ENCODE results near the gene CUX1. TPM values are rescaled to one million over a fixed set of nuclear protein-coding genes. Genes with fewer than 3 reads are reported as not detected.
"Not testable (repeated sequence)": the region's sequence is repeated elsewhere in the genome, so short reads cannot be mapped to it uniquely, and the experiment has no call there.

CUX1 gene
- total RNA-seq, 1 donor from 2014 or later = 66.4 TPM

DNA sequence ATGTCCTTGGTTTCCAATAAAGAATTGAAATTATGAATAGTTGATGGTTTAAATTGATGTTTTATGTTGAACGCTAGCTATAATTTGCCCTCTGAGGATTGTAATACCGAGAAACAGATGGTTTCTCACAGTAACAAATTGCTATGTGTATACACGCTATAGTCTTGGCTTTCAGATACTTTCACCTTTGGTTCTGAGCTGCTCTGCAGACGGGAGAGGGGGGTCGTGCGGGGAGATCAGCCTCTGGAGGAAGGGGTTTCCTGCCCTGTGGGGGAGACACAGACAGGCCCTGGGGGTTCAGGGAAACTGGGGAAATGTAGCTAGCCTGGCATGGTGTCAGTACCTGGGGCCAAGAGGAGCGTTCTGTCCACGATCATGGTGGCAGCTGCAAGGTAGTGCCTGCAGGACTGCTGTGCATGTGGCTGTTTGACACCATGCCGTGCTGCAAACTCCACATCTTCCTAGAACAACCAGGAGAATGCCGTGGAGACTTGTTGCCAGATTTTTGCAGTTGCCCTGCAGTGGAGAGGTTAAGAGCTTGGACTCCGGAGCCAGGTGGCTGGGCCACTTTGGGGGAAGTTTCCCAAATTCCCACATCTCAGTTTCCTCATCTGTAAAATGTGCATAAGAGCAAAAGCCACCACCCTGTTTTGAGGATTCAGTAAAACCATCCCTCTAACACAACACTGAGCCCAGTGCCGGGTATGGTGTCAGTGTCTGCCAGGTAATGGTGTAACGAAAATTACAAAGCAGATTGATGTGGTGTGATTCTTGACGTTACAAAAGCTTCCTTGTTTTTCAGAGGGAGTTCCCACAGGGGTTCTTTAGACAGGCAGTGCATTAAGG, 167.9 kb downstream of the CUX1 start:
- Mint-ChIP-seq H3K36me3 (peaks cover 5% of the 10 kb centered on the region), H3K9me3 (no peaks in the 10 kb centered on the region), H3K27ac (no peak overlapping the region), H3K27me3 (ENCODE audit: insufficient read depth, low read depth) (peaks cover 3% of the 10 kb centered on the region), H3K4me1 (peaks cover 35% of the 10 kb centered on the region), H3K4me3 (peak overlapping the region; percentile 12)
- TF ChIP-seq, protein P1, sequence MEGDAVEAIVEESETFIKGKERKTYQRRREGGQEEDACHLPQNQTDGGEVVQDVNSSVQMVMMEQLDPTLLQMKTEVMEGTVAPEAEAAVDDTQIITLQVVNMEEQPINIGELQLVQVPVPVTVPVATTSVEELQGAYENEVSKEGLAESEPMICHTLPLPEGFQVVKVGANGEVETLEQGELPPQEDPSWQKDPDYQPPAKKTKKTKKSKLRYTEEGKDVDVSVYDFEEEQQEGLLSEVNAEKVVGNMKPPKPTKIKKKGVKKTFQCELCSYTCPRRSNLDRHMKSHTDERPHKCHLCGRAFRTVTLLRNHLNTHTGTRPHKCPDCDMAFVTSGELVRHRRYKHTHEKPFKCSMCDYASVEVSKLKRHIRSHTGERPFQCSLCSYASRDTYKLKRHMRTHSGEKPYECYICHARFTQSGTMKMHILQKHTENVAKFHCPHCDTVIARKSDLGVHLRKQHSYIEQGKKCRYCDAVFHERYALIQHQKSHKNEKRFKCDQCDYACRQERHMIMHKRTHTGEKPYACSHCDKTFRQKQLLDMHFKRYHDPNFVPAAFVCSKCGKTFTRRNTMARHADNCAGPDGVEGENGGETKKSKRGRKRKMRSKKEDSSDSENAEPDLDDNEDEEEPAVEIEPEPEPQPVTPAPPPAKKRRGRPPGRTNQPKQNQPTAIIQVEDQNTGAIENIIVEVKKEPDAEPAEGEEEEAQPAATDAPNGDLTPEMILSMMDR (IDR thresholded peaks at IDR 0.05) = no peak
- TF ChIP-seq EZH2 (IDR thresholded peaks at IDR 0.05) (no peak), EZH2phosphoT487 (IDR thresholded peaks at IDR 0.05) (no peak)
- no peak overlapping the region for H2AFZ ChIP-seq (replicated peaks)
- H3K4me2 ChIP-seq = peak overlapping the region; percentile 61
- no peaks in the 10 kb centered on the region for H3K9me3 ChIP-seq (ENCODE audit: low read depth)
- no peak overlapping the region for H3K4me3 ChIP-seq
- peaks cover 23% of the 10 kb centered on the region for H3K4me1 ChIP-seq
- no peaks in the 10 kb centered on the region for H3K27me3 ChIP-seq
- H3F3A ChIP-seq (ENCODE audit: low read depth) = peaks cover 22% of the 10 kb centered on the region
- peak; percentile 35 for DNase-seq (ENCODE audit: low spot score)
- peak overlapping the region; percentile 66 for H3K27ac ChIP-seq
- H3K79me2 ChIP-seq (ENCODE audit: low read depth) = peaks cover 77% of the 10 kb centered on the region
- no peaks in the 10 kb centered on the region for H3K36me3 ChIP-seq
- peaks cover 48% of the 10 kb centered on the region for H4K20me1 ChIP-seq (ENCODE audit: low read depth)
- H3K9ac ChIP-seq = no peak overlapping the region

DNA sequence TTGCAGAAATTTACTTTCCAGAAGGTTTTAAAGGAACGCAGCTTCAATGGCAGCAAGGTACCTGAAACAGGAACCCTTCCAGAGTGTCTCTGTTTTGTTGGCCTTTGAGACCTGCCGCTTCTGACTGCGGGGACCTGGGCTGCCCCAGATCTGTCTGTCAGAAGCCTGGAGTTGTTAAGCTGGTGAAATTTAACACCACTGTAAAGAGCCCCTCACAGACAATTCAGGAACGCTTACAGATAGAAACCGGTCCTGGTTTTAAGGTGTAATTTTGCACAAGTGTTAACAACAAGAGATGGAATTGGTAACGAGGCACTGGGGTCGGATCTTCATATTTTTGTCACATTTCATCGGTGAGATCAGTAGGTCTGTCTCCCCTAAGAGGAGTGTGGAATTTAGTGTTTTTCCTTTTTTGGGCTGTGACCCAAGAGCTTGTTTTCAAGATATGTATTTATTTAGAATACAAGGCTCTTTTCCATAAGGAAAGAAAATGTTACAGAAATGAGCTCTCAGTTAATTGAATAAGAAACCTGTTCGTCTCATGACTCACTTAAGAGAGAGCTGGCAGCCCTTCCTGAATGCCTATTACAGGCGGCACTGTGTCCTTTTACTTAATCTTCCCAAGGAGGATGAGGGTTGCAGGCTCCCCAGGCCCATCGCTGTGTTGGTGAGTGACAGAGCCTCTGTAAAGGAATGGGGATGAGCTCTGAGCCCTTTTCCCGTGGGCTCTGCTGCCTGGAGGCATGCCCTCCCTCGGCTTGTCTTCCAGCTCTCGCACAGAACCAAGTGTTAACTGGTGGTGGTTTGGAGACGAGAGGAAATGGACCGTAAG, 168.7 kb downstream of the CUX1 start:
- Mint-ChIP-seq H3K9me3 (no peaks in the 10 kb centered on the region), H3K36me3 (peaks cover 4% of the 10 kb centered on the region), H3K27ac (peak overlapping the region; percentile 32), H3K4me1 (peaks cover 35% of the 10 kb centered on the region), H3K27me3 (ENCODE audit: insufficient read depth, low read depth) (peaks cover 3% of the 10 kb centered on the region), H3K4me3 (no peak overlapping the region)
- no peak overlapping the region for H2AFZ ChIP-seq (replicated peaks)
- peak; percentile 71 for DNase-seq (ENCODE audit: low spot score)
- peaks cover 48% of the 10 kb centered on the region for H4K20me1 ChIP-seq (ENCODE audit: low read depth)
- peak overlapping the region; percentile 54 for H3K27ac ChIP-seq
- H3K4me1 ChIP-seq = peaks cover 23% of the 10 kb centered on the region
- H3K36me3 ChIP-seq = no peaks in the 10 kb centered on the region
- H3K9ac ChIP-seq = no peak overlapping the region
- TF ChIP-seq, protein P1 (IDR thresholded peaks at IDR 0.05) = no peak
- no peak for TF ChIP-seq EZH2 (IDR thresholded peaks at IDR 0.05)
- no peak for TF ChIP-seq EZH2phosphoT487 (IDR thresholded peaks at IDR 0.05)
- peak overlapping the region; percentile 61 for H3K4me2 ChIP-seq
- H3K4me3 ChIP-seq = peak overlapping the region; percentile 20
- no peaks in the 10 kb centered on the region for H3K27me3 ChIP-seq
- H3K9me3 ChIP-seq (ENCODE audit: low read depth) = no peaks in the 10 kb centered on the region
- peaks cover 22% of the 10 kb centered on the region for H3F3A ChIP-seq (ENCODE audit: low read depth)
- peaks cover 84% of the 10 kb centered on the region for H3K79me2 ChIP-seq (ENCODE audit: low read depth)

DNA sequence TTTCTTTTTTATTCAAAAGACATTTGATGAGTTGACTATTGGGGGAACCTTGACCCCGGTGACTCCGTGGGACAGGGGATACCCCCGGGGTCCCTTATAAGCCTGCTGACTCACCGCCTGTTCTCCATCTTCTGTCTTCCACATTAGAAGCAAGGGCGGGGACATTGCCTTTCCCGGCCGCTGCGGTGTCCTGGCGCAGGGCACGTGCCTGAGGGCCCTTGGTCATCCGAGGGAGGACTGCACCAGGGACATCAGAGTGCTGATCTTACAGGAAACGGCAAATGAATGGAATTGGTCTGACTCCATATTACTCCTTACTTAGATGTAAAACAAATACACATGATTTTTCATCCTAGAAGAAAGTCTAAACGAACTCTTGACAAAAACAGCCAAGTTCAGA, 170.1 kb downstream of the CUX1 start:
- no peaks in the 10 kb centered on the region for H3K9me3 Mint-ChIP-seq
- Histone ChIP-seq H3K27me3 (no peaks in the 10 kb centered on the region), H3K9me3 (ENCODE audit: low read depth) (no peaks in the 10 kb centered on the region), H3K79me2 (ENCODE audit: low read depth) (peaks cover 81% of the 10 kb centered on the region), H2AFZ (replicated peaks) (no peak overlapping the region), H3K4me2 (no peak overlapping the region), H3K27ac (no peak overlapping the region), H3K4me1 (peaks cover 23% of the 10 kb centered on the region), H4K20me1 (ENCODE audit: low read depth) (peaks cover 61% of the 10 kb centered on the region), H3F3A (ENCODE audit: low read depth) (peaks cover 22% of the 10 kb centered on the region), H3K36me3 (no peaks in the 10 kb centered on the region), H3K9ac (no peak overlapping the region), H3K4me3 (no peak overlapping the region)
- H3K36me3 Mint-ChIP-seq = peaks cover 3% of the 10 kb centered on the region
- no peak overlapping the region for H3K4me3 Mint-ChIP-seq
- peak overlapping the region; percentile 76 for H3K27ac Mint-ChIP-seq
- H3K27me3 Mint-ChIP-seq (ENCODE audit: insufficient read depth, low read depth) = peaks cover 3% of the 10 kb centered on the region
- no peak for DNase-seq (ENCODE audit: low spot score)
- no peak for TF ChIP-seq EZH2 (IDR thresholded peaks at IDR 0.05)
- TF ChIP-seq EZH2phosphoT487 (IDR thresholded peaks at IDR 0.05) = no peak
- TF ChIP-seq, protein P1 (IDR thresholded peaks at IDR 0.05) = no peak
- H3K4me1 Mint-ChIP-seq = peaks cover 35% of the 10 kb centered on the region

DNA sequence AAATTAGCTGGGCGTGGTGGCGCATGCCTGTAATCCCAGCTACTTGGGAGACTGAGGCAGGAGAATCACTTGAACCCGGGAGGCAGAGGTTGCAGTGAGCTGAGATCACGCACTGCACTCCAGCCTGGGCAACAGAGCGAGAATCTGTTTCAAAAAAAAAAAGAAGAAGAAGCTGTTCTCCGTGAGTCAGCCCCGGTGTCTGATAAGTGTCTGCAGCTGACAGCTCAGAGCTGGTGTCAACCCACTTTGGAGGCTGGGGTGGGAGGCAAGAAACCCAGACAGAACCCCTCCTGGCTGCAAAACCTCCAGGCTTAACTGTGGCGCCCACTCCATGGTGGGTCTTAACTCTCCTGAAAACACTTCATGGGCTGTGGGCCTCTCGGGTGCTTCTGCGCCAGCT, 170.6 kb downstream of the CUX1 start:
- H3K9ac ChIP-seq; H3K27ac Mint-ChIP-seq; H3K9me3 Mint-ChIP-seq; H3K9me3 ChIP-seq (ENCODE audit: low read depth); DNase-seq (ENCODE audit: low spot score); H3K4me3 Mint-ChIP-seq; H3K27ac ChIP-seq; H3K36me3 Mint-ChIP-seq; H2AFZ ChIP-seq (replicated peaks); H3K27me3 ChIP-seq; H3K27me3 Mint-ChIP-seq (ENCODE audit: insufficient read depth, low read depth); H3K4me2 ChIP-seq; H3K36me3 ChIP-seq; H3K4me3 ChIP-seq: not testable (repeated sequence)
- peaks cover 23% of the 10 kb centered on the region for H3K4me1 ChIP-seq
- peaks cover 67% of the 10 kb centered on the region for H4K20me1 ChIP-seq (ENCODE audit: low read depth)
- peaks cover 77% of the 10 kb centered on the region for H3K79me2 ChIP-seq (ENCODE audit: low read depth)
- peaks cover 22% of the 10 kb centered on the region for H3F3A ChIP-seq (ENCODE audit: low read depth)
- H3K4me1 Mint-ChIP-seq = peaks cover 35% of the 10 kb centered on the region

All from neural progenitor cell (in vitro differentiated cells).